ENCODE measurements around the gene KLHL25.

Gene KLHL25

DNA sequence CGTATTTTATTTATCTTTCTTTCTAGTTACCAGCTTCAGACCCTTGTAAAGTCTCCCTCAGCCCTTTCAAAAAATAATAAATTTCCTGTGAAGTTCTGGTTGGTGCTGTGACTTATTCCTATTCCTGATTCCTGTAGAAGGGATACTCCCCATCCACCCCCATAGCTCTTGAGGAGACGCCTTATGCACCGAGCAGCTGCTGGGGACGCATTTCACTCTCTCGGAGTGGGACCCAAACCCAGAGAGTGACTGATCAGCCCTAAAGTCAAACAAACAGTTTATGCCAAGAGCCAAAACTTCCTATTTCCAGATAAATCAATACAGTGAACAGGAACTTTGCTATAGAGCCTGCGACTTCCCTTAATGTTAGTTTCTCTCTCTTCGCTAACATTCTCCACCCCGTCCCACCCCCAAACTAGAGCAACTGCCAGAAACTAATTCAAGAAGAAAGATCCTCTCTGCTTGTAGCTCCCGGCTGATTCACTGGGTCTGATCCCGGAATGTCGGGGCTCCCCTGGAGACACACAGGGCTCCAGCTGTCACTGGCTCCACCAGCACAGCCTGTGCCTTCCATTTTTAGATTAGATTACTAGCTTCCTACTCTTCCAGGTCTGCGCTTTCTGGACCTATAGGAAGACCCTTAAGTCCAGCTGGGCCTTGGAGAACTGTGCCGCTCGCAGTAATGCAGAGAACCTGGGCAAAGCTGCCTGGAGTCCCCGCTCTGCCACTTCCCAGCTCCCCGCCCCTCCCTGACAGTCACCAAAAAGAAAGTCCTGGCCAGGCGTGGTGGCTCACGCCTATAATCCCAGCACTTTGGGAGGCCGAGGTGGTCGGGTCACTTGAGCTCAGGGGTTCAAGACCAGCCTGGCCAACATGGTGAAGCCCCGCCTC lies 45.2 kb downstream of the KLHL25 start:
- DNase-seq (ENCODE audit: extremely low read depth in 1 of 2, low read depth in 1 of 2), result no peak

DNA sequence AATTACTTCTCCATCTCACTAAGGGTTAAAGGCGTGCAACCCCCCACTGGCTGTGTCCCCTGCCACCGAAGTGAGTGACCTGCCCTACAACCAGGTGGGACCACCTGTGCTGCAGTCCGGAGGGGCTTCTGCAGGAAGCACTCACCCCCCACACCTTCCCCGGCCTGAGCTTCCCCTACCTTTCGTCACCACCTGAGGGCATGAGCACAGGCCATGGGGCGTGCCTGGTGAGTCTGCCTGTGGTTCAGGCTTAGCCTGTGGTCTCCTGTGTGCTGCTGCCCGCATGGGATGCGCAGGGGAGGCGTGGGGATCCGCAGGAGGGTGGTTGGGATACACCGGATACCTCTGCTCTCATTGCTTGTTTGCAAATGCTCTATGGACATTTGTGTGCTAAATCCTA lies 46.0 kb downstream of the KLHL25 start:
- no peak for DNase-seq (ENCODE audit: extremely low read depth in 1 of 2, low read depth in 1 of 2)

DNA sequence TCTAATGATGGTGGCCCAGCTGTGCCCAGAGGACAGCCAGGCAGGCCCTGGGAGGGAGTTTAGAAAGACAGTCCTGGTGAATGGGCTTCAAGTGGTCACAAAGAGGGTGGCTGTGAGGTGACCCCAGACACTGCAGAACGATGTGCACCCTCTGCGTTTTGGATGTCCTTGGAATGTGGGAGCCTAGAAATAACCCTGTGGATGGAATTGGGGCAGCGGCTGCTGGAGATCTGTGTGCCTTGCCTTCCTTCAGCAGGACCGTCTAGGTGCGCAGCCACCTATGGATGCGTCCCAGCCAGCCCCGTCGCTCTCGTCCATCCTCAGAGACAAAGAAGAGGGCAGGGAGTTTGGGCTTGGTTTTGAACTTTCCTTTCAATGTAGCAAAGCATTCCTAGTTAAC lies 46.5 kb downstream of the KLHL25 start:
- no peak for DNase-seq (ENCODE audit: extremely low read depth in 1 of 2, low read depth in 1 of 2)

DNA sequence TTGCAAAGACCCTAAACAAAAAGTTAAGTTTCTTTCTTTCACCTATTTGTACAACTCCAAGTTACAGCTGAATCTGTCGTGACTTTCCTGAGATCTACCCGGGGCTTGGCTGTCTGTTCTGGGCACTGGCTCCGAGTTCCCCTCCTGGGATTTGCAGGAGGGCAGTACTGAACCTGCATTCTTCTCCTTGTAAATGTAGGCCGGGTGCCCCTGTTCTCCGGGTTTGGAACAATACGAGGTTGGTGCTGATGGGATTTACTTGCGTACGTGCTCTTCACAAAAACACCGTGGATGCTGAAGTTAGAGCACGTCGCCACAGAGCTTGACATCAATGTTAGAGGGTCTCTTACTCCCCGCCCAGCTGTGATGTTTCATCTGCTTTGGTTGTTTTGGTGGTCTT lies 48.1 kb downstream of the KLHL25 start:
- DNase-seq (ENCODE audit: extremely low read depth in 1 of 2, low read depth in 1 of 2), result no peak

DNA sequence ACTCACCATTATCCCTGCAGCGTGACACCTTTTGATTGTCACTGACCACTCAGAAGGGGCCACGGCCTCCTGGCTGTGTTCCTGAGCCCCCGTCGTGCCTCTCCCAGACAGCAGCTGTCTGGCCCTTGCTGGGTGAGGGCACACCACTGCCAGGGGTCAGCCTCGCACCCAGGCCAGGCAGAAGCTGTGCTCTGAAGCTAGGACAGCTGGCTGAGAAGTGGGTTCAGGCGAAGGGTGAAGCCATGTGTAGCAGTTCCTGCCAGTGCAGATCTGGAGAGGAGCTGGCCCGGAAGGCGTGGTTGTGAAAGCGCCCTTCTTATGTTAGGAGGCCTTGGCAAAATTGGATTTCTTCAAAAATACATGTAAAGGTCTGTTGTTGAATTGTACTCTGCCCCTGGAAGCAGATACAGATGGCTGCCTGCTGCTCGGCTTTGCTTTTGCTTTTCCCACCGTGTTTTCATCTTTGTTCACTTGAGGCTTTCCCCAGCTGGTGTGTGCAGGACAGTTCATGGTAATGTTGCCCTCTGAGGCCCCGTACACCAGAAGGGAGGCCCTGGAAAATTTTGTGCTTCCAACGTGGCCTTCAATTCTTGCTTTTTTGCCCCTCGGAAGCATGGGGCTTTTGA lies 49.1 kb downstream of the KLHL25 start:
- no peak for DNase-seq (ENCODE audit: extremely low read depth in 1 of 2, low read depth in 1 of 2)

DNA sequence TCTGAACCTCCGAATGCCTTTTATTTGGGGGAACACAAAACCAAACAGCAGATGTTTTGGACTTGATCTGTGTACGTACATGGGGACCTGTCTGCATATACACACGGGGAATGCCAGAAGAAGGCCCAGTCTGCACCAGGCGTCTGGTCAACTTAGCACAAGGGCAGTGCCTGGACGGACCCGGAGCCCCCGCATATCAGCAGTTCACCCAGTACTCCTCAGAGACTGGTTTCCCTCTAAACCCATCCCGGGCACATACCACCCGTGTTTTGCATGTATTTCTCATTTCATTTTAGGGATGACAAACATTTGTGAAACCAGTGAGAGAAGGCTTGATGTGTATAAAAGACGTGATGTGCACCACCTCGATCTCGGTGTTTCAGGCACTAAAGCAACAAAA lies 49.7 kb downstream of the KLHL25 start:
- no peak for DNase-seq (ENCODE audit: extremely low read depth in 1 of 2, low read depth in 1 of 2)

DNA sequence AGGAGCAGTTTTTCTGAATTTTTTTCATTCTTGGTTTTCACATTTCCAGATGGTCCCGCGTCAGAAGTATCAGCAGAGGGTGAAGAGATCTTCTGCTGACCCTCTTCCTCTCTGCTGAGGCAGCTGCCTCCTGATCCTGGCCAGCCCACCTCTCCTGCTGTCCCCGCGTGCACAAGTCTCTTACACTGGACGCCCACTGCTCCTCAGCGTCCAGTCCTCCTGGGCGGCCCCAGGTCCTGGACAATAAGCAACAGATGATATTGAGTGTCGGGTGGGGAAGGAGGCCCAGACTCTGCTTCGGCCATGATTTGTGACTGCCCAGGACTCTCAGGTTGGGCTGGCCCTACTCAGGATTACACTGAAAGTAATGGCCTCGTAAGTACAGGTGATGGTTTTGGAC lies 50.1 kb downstream of the KLHL25 start:
- no peak for DNase-seq (ENCODE audit: extremely low read depth in 1 of 2, low read depth in 1 of 2)

DNA sequence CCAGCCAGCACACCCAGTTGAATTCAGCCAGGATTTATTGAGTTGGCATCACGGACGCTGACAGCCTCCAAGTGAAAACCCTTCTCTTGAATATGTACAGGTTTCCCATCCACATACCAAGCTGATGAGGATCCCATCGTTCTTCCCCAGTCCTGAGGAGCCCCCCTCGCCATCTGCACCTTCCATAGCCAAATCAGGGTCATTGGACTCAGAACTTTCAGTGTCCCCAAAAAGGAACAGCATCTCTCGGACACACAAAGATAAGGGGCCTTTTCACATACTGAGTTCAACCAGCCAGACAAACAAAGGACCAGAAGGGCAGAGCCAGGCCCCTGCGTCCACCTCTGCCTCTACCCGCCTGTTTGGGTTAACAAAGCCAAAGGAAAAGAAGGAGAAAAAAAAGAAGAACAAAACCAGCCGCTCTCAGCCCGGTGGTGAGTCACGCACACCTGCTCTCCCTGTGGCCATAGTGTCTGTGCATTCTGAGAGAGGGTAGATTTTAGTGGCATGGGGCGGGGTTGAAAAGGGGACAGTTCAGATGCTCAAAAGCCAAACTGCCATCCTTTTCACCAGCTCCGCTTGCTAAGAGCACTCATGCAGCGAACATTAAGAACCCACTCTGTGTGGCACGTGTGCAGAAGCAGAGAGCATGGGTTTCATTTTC lies 51.2 kb downstream of the KLHL25 start:
- no peak for DNase-seq (ENCODE audit: extremely low read depth in 1 of 2, low read depth in 1 of 2)

DNA sequence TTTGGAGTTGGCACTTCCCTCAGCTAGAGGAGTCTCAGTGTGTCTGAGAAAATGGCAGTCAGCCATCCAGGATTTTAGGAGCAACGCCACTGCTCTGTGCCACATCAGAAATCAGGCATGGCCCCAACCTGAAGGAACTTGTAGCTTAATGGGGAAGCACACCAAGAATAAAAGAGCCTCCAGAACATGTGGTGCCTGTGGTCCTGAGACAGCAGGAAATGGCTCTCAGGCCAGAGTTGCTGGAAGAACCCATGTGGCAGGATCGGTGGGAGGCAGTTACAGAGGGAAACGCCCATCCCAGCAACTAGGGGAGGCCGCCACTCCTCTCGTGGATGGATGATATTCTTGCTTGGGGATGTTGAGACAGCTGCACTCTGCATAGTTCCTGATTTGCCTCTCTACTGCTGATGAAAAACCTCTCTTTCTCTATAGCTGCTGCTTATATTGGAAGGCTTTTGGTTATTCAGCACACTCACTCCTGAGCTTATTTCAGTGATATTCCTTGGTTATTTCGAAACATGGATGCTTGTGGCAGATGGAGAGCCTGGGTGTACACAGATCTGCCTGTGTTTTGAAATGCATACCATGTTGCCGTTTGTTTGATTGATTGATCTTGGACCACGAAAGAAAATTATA lies 52.4 kb downstream of the KLHL25 start:
- no peak for DNase-seq (ENCODE audit: extremely low read depth in 1 of 2, low read depth in 1 of 2)

DNA sequence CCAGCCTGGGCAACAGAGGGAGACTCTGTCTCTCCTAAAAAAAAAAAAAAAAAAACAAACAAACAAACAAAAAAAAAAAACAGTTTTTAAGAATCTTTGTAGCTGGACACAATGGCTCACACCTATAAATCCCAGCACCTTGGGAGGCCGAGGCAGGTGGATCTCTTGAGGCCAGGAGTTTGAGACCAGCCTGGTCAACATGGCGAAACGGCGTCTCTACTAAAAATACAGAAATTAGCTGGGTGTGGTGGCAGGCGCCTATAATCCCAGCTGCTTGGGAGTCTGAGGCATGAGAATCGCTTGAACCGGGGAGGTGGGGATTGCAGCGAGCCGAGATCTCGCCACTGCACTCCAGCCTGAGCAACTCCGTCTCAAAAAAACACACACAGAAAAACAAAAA lies 53.1 kb downstream of the KLHL25 start:
- no peak for DNase-seq (ENCODE audit: extremely low read depth in 1 of 2, low read depth in 1 of 2)

DNA sequence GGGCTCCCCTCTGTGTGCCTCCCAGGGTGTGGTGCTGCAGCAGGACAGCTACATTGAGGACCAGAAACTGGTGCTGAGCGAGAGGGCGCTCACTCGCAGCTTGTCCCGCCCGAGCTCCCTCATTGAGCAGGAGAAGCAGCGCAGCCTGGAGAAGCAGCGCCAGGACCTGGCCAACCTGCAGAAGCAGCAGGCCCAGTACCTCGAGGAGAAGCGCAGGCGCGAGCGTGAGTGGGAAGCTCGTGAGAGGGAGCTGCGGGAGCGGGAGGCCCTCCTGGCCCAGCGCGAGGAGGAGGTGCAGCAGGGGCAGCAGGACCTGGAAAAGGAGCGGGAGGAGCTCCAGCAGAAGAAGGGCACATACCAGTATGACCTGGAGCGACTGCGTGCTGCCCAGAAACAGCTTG lies 53.7 kb downstream of the KLHL25 start:
- no peak for DNase-seq (ENCODE audit: extremely low read depth in 1 of 2, low read depth in 1 of 2)

DNA sequence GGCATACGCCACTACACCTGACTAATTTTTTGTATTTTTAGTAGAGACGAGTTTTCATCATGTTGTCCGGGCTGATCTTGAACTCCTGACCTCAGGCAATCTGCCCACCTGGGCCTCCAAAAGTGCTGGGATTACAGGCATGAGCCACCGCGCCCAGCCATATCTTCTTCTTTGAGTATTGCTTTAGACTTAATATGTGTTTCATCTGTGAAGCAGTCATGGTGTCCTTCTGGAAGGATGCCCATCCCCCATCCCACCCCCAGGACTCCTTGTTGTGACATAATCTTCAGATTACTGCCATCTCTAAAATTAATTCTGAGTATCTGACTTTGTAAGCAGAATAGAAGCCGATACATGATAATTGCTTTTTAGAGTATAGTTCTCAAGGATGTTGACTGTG lies 57.7 kb downstream of the KLHL25 start:
- DNase-seq (ENCODE audit: extremely low read depth in 1 of 2, low read depth in 1 of 2), result no peak

DNA sequence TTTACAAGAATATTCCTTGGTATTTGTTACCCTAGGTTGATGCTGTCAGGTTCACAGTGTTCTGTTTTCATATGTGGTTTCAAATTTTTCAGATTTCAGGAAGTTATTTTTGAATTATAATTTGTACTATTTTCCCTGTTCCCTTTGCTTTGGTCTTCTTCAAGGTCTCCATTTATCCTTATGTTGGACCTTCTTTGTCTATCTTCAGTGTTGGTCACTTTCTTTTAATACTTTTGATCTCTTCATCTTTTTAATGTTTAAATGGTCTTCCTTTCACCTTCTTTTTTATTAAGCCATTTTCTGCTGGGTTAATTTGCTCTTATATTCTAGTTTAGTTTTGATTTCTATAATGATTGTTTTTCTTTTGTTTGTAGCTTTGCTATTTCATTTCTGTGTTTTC lies 61.3 kb downstream of the KLHL25 start:
- DNase-seq (ENCODE audit: extremely low read depth in 1 of 2, low read depth in 1 of 2), result no peak

DNA sequence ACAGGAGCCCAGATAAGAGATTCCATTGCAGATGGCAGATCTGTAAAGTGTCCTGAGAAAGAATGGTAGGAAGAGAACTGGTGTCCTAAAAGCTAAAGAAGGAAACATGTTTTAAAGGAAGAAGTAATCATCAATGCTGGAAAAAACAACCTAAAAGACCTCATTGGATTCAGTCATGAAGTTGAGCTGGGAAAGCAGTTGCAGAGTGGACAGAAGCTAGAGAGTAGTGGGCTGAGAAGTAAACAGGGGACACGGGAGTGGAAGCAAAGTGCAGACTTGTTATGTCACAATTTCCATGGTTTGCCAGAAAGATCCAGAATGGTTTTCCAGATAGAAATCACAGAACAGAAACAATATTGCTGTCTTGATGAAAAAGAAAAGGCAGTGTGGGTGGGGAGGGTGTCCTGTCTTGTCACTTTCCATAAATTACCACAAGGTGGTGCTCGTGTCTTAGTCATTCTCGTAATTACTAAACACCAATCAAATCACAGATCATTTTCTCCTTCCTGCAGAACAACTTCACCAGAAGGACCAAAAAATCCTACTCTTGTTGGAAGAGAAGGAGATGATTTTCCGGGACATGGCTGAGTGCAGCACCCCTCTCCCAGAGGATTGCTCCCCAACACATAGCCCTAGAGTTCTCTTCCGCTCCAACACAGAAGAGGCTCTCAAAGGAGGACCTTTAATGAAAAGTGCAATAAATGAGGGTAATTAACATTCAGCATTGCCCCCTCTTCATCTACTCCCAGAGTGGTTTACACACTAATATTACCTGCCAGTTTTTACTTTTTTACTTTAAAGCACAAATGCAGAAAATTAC lies 64.5 kb downstream of the KLHL25 start:
- no peak for DNase-seq (ENCODE audit: extremely low read depth in 1 of 2, low read depth in 1 of 2)

DNA sequence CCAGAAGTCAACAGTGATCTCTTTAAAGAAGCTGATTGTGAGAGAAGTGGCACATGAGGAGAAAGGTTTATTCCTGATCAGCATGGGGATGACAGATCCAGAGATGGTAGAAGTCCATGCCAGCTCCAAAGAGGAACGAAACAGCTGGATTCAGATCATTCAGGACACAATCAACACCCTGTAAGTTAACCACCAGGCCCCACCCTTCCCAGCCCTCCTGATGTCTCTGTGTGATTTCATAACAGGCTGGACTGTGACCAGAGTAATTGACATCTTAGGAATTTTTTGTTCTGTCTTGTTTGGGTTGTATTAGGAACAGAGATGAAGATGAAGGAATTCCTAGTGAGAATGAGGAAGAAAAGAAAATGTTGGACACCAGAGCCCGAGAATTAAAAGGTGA lies 67.7 kb downstream of the KLHL25 start:
- no peak for DNase-seq (ENCODE audit: extremely low read depth in 1 of 2, low read depth in 1 of 2)

DNA sequence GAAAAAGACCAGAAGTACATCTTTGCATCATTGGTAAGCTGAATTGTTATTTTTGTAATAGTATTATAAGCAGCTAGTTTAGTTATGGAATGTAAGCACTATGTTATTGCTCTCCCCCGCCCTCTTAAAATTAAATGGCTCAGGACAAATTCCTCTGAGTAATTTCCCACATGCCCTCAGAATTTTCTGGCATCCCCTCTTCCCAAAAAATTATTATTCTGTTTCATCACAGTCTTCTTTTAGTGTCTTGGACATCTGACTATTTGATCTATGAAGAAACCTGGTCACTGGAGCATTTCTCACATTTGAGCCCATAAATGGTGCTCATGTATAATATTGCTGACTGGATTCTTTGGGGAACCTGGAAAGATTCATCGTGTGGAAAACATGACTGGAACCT lies 68.3 kb downstream of the KLHL25 start:
- no peak for DNase-seq (ENCODE audit: extremely low read depth in 1 of 2, low read depth in 1 of 2)

DNA sequence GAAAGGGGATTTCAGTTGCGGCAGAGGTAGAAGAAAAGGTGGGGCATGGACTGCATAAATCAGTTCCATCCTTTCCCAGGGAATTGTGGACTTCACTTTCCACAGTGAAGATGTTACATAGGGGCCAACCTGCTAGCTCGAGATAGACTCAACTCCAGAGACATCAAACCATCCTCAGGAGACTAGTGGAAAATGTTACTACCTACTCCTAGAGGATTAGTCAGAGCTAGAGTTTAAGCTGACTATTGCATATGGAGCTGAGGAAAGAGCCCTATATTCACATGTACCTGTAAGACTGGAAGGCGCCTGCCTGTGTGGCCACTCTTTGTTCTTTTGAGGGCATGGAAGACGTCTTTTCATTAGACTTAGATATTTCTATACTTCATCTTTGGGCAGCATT lies 69.2 kb downstream of the KLHL25 start:
- DNase-seq (ENCODE audit: extremely low read depth in 1 of 2, low read depth in 1 of 2), result no peak

DNA sequence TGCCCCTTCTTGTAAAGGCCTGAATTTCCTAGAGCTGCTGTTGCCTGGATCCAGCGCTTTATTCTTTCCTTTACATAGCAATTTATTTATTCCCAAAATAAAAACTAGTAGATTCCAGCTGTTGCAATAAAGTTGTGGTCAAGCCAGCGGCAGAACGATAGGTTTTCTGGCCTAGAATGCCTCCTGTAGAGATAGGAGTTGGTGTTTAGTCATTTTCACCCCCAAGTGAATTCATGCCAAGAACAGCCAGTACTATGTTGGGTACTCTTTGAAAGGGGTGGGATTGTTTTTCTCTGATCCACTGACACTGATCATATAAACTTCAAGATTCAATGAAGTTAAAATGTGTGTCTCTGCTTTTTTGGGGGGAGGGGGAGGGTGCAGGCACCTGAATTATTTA lies 69.7 kb downstream of the KLHL25 start:
- no peak for DNase-seq (ENCODE audit: extremely low read depth in 1 of 2, low read depth in 1 of 2)

DNA sequence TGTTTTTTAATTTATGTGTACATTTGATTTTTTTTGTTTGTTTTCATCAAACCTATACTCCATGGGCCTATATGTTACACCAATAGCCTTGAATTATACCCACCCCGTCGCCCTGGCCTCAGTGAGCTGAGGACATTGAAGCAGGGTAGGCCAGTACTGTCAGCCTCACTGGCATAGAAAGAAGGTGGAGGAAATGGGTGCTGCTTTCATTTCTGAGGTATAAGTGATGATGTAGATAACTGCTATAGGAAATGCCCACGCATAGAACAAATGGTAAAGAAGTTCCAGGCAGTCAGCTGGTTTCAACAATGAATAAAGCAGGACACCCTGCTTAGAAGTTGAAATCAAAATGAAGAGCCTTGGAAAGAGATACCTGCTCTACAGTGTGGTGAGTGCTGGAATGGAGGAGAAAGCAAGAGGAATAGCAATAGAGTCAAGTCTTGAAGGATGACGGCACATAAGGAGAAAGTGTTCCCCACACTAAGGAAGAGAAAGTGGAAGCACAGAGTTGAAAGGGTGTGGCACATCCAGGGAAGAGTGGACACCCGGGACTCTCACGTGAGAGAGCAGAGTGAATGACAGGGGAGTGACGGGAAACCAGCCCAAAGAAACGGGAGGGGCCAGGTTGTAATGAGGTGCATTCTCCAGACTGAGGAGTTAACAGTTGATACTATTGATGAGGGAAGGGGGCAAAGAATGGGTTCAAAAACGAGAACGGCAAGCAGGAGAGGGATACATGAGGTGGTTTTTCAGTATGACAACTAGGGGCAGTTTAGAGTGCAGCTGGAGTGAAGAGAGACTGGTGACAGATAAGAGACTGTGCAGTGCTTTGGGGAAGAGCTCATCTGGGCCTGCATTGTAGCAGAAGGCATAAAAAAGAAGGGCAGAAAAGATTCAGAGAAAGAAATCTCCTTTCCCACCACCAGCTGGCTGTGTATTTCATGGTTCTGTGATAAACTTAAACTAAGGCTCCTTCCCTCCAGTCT lies 70.5 kb downstream of the KLHL25 start:
- no peak for DNase-seq (ENCODE audit: extremely low read depth in 1 of 2, low read depth in 1 of 2)

Data from stimulated activated CD8-positive, alpha-beta memory T cell treated with anti-CD3 and anti-CD28 coated beads, Interleukin-7, amount 100 ng/mL, for 48 hours (primary cell).